Activated CD4-positive, CD25-positive, alpha-beta regulatory T cell (primary cell): ENCODE results near the gene MICU1.
"Not testable (repeated sequence)": the region's sequence is repeated elsewhere in the genome, so short reads cannot be mapped to it uniquely, and the experiment has no call there.

Experiments used
- DNase-seq, 4 experiments: peaks; one replicate each; lab custom pipeline; 2025; lab: John Stamatoyannopoulos, UW

Gene MICU1

GRCh38 chr10:72386916-72387586 is 238.8 kb downstream of the MICU1 start:
- DNase-seq: no peak

- DNase-seq: no peak
Measured at GRCh38 chr10:72385724-72386123, 240.2 kb downstream of the MICU1 start.

GRCh38 chr10:72384982-72385381 is 240.9 kb downstream of the MICU1 start:
- DNase-seq: not testable (repeated sequence)

- no peak for DNase-seq
Measured at GRCh38 chr10:72379776-72380175, 246.1 kb downstream of the MICU1 start.

GRCh38 chr10:72379062-72379461 is 246.8 kb downstream of the MICU1 start:
- DNase-seq: no peak

GRCh38 chr10:72375585-72375984 is 250.3 kb downstream of the MICU1 start:
- no peak for DNase-seq

- DNase-seq: no peak
Measured at GRCh38 chr10:72375173-72375572, 250.7 kb downstream of the MICU1 start.

- DNase-seq: no peak
Measured at GRCh38 chr10:72370201-72370722, 255.6 kb downstream of the MICU1 start.

GRCh38 chr10:72367301-72367960 is 258.4 kb downstream of the MICU1 start:
- DNase-seq: no peak

GRCh38 chr10:72365106-72365895 is 260.6 kb downstream of the MICU1 start:
- no peak for DNase-seq

GRCh38 chr10:72364239-72364777 is 261.6 kb downstream of the MICU1 start:
- peak; percentile 66 to 75 (median 70) for DNase-seq

- no peak for DNase-seq
Measured at GRCh38 chr10:72356987-72357386, 268.9 kb downstream of the MICU1 start.

GRCh38 chr10:72356115-72356514 is 269.8 kb downstream of the MICU1 start:
- DNase-seq: no peak

GRCh38 chr10:72355214-72355555 is 270.7 kb downstream of the MICU1 start:
- DNase-seq: no peak

GRCh38 chr10:72354356-72355213 is 271.3 kb downstream of the MICU1 start, which contains the start of gene DNAJB12:
DNAJB12 (minus strand) TSS chr10:72354919; CDS start chr10:72354897, 22 bp downstream.
- peak; percentile 79 to 82 (median 80) for DNase-seq

- DNase-seq: no peak
Measured at GRCh38 chr10:72353965-72354355, 271.9 kb downstream of the MICU1 start.

GRCh38 chr10:72353028-72353964 is 272.6 kb downstream of the MICU1 start:
- no peak for DNase-seq

- DNase-seq: no peak
Measured at GRCh38 chr10:72351479-72351878, 274.4 kb downstream of the MICU1 start.

- no peak for DNase-seq
Measured at GRCh38 chr10:72349438-72349837, 276.4 kb downstream of the MICU1 start.

GRCh38 chr10:72348282-72348681 is 277.6 kb downstream of the MICU1 start:
- DNase-seq: no peak
